ENCODE results near the gene ZZZ3. TPM values are rescaled to one million over a fixed set of nuclear protein-coding genes. Genes with fewer than 3 reads are reported as not detected.
A peak's percentile ranks its signal among the peaks of the same experiment; 100 is the strongest.

Gene ZZZ3
- total RNA-seq: 100 to 1,000 TPM in 1 of 2 donors, 10 to 100 TPM in 1; 26.0 to 100 TPM

DNA sequence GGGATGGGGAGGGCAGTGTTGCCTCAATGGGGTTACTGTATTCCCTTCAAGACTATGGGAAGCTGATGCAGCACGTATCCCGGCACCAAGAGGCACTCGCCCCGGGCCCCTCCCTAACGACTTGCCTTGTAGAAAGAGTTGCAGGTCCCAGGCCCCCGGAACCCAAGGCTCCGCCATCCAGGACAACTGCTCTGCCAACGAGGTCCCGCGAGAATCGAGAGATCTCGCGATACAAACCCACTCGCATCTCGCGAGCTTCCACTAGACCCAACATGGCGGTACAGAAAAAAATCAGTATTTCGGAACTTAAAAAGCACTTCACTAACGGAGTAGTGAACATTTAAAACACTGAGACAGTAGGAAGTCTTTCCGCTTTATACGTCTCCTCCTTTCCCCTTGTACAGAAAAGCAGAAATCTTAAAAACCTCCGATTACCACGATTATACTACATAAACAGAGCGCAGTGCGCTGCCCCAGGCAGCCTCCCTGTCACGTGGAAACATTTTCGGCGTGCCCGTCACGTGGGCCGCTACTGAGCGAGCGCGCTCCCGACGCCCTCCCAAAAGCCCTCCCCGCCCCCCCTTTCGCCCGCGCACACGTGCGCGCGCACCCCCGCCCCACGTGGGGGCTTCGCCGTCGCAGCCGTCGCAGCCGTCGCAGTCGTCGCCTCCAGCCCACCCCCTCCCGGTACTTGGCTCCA is at the start of gene ZZZ3:
ZZZ3 (minus strand) TSS at position 199 of the 700 bp plus-strand sequence. CDS start 49,304 bp downstream, outside the sequence.
- Histone ChIP-seq H3K4me3 (peak within 1 kb of the TSS; percentile 57 to 63), H3K4me1 (peaks cover 46% of the 10 kb centered on the region), H3K27ac (peak within 1 kb of the TSS; percentile 77 to 97 (median 94)), H3K27me3 (no peaks in the 10 kb centered on the region), H3K36me3 (replicated peaks in 1 of 2; ENCODE audit: insufficient read depth in 1 of 2, low read depth in 2 of 2) (no peaks in the 10 kb centered on the region), H3K9me3 (no peaks in the 10 kb centered on the region)
- 1% methylated on average over 29 to 37 of the region's 56 CpGs for WGBS, 2 donors
- intact Hi-C loops (cut with DNase I): no loop called here
- ATAC-seq (peak; percentile 77), DNase-seq (peak; percentile 91 to 94 (median 92))
- TF ChIP-seq POLR2A (IDR thresholded peaks at IDR 0.05): peak in 2 of 3 donors; percentile 57 to 60
- TF ChIP-seq, protein P1, sequence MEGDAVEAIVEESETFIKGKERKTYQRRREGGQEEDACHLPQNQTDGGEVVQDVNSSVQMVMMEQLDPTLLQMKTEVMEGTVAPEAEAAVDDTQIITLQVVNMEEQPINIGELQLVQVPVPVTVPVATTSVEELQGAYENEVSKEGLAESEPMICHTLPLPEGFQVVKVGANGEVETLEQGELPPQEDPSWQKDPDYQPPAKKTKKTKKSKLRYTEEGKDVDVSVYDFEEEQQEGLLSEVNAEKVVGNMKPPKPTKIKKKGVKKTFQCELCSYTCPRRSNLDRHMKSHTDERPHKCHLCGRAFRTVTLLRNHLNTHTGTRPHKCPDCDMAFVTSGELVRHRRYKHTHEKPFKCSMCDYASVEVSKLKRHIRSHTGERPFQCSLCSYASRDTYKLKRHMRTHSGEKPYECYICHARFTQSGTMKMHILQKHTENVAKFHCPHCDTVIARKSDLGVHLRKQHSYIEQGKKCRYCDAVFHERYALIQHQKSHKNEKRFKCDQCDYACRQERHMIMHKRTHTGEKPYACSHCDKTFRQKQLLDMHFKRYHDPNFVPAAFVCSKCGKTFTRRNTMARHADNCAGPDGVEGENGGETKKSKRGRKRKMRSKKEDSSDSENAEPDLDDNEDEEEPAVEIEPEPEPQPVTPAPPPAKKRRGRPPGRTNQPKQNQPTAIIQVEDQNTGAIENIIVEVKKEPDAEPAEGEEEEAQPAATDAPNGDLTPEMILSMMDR (IDR thresholded peaks at IDR 0.05): peak in 3 of 7 experiments; percentile 10 to 19 (median 10)

DNA sequence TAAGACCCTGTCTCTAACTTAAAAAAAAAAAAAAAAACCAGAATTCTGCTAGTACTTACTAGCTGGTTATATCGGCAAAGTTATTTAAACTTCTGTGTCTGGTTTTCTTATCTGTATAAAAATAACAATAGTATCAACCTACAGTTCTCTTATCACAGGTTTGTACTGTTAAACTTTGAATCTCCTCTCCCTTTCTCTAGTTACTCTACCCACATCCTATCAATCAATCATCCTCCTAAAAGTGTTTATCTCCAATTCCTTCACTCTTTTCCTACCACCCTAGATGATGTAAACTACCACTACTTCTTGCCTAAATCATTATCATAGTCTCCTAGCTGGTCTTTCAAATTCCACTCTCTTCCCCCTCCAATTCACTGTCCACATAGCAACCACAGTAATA is 49.6 kb upstream of the ZZZ3 start:
- TF ChIP-seq, protein P1 (IDR thresholded peaks at IDR 0.05): no peak
- TF ChIP-seq POLR2A (IDR thresholded peaks at IDR 0.05): no peak
- Histone ChIP-seq H3K36me3 (replicated peaks in 1 of 2; ENCODE audit: insufficient read depth in 1 of 2, low read depth in 2 of 2) (peaks cover 0 to 12% of the 10 kb centered on the region in 2 donors), H3K9me3 (no peaks in the 10 kb centered on the region), H3K27ac (no peak overlapping the region), H3K4me1 (no peaks in the 10 kb centered on the region), H3K27me3 (no peaks in the 10 kb centered on the region), H3K4me3 (no peak overlapping the region)
- DNase-seq (no peak), ATAC-seq (no peak)
- intact Hi-C loops (cut with DNase I): no loop called here
- 43 to 45% methylated on average over 1 of the region's 1 CpG for WGBS, 2 donors

DNA sequence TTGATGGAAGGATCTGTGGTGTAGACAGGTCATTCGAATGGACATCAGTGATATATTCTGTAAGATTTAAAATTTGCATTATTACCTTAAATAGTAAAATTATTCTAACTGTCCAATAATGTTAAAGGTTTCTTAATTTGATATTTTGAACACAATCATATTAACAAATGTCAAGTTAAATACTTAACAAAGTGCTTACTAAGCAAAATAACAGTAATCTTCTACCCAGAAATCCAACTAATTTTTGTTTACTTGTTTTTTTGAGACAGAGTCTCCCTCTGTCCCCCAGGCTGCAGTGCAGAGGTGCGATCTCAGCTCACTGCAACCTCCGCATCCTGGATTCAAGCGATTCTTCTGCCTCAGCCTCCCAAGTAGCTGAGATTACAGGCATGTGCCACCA is 43.2 kb upstream of the ZZZ3 start:
- TF ChIP-seq POLR2A (IDR thresholded peaks at IDR 0.05): no peak
- TF ChIP-seq, protein P1 (IDR thresholded peaks at IDR 0.05): no peak
- no peak overlapping the region for H3K27ac ChIP-seq
- DNase-seq: no peak
- no peaks in the 10 kb centered on the region for H3K4me1 ChIP-seq
- WGBS, 2 donors: 96 to 99% methylated on average over 4 of the region's 4 CpGs
- no peaks in the 10 kb centered on the region for H3K27me3 ChIP-seq
- no peak overlapping the region for H3K4me3 ChIP-seq
- no peak for ATAC-seq
- intact Hi-C loops (cut with DNase I): no loop called here
- H3K36me3 ChIP-seq (replicated peaks in 1 of 2; ENCODE audit: insufficient read depth in 1 of 2, low read depth in 2 of 2): peaks cover 0 to 21% of the 10 kb centered on the region in 2 donors
- H3K9me3 ChIP-seq: no peaks in the 10 kb centered on the region

- Histone ChIP-seq H3K4me1 (no peaks in the 10 kb centered on the region), H3K36me3 (replicated peaks in 1 of 2; ENCODE audit: insufficient read depth in 1 of 2, low read depth in 2 of 2) (peaks cover 3 to 12% of the 10 kb centered on the region in 2 donors), H3K4me3 (no peak overlapping the region), H3K27ac (no peak overlapping the region), H3K27me3 (no peaks in the 10 kb centered on the region), H3K9me3 (no peaks in the 10 kb centered on the region)
- intact Hi-C loops (cut with DNase I): no loop called here
- no peak for ATAC-seq
- 69 to 72% methylated on average over 2 of the region's 2 CpGs for WGBS, 2 donors
- DNase-seq: no peak
- TF ChIP-seq, protein P1 (IDR thresholded peaks at IDR 0.05): no peak
- no peak for TF ChIP-seq POLR2A (IDR thresholded peaks at IDR 0.05)
Observed at GRCh38 chr1:77718181-77718580, 35.7 kb upstream of the ZZZ3 start.

- DNase-seq (no peak), ATAC-seq (no peak)
- H3K4me3 ChIP-seq: no peak overlapping the region
- H3K4me1 ChIP-seq: no peaks in the 10 kb centered on the region
- peaks cover 7 to 19% of the 10 kb centered on the region in 2 donors for H3K36me3 ChIP-seq (replicated peaks in 1 of 2; ENCODE audit: insufficient read depth in 1 of 2, low read depth in 2 of 2)
- no peak overlapping the region for H3K27ac ChIP-seq
- WGBS, 2 donors: 93 to 98% methylated on average over 3 to 4 of the region's 4 CpGs
- no peaks in the 10 kb centered on the region for H3K27me3 ChIP-seq
- TF ChIP-seq POLR2A (IDR thresholded peaks at IDR 0.05): no peak
- TF ChIP-seq, protein P1 (IDR thresholded peaks at IDR 0.05): no peak
- no peaks in the 10 kb centered on the region for H3K9me3 ChIP-seq
- intact Hi-C loops (cut with DNase I): no loop called here
Observed at GRCh38 chr1:77716065-77716464, 33.6 kb upstream of the ZZZ3 start.
